GM19023 (cell line): Measurements from ENCODE around the gene DDX59.

Source experiments
- ATAC-seq: cut with Tn5 transposase; IDR thresholded peaks from one replicate; pipeline ENCODE4 v1.9.1; 2021; ENCODE audit warnings: mild to moderate bottlenecking, moderate library complexity; ENCODE audit not compliant: unreplicated experiment

The DDX59 gene

DNA sequence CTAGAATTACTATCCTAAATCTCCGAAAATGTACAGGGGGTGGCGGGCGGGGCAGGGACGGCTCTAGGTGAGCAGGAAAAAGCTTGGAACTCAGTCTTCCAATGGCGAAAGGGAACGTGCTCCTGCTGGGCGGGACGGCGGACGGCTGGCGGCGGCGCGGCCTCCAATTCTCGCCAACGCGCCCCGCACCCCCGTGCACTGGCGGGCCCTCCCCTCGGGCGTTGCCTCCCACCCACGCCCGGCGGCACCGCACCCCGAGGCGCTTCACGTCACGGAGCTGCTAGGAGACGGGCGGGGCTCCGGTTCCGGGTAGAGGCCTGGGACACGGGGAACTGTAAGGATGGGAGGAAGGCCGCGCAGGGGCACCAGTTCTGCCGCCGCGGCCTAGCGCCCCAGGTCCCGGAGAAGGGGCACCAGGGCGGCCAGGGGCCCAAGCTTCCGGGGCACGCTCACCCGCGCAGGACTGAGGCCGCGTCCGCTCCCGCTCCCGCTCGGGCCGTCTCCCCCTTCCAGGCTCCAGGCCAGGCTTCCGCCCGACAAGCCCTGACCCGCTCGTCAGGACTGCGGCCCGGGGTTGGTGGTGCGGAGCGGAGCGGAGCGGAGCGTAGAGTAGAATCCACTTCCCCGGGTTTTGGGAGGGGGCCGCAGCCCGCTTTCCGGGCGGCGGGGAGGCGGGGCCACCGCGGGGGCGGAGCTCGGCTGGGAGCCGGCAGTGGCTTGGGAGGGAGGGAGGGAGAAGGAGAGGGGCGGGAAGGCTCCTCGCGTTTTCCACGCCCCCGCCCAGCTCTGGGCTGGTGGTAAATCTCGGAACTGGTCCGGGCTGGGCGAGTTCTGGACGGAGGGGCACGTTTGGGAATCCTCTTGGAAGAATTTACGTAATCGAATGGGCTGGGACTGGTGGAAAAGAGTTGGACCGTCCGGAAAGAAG lies at the start of gene DDX59:
TSS of gene DDX59 (minus strand) at position 594 of the 928 bp plus-strand sequence. CDS start 3,167 bp downstream, outside the sequence.
- ATAC-seq, result peak; percentile 87

DNA sequence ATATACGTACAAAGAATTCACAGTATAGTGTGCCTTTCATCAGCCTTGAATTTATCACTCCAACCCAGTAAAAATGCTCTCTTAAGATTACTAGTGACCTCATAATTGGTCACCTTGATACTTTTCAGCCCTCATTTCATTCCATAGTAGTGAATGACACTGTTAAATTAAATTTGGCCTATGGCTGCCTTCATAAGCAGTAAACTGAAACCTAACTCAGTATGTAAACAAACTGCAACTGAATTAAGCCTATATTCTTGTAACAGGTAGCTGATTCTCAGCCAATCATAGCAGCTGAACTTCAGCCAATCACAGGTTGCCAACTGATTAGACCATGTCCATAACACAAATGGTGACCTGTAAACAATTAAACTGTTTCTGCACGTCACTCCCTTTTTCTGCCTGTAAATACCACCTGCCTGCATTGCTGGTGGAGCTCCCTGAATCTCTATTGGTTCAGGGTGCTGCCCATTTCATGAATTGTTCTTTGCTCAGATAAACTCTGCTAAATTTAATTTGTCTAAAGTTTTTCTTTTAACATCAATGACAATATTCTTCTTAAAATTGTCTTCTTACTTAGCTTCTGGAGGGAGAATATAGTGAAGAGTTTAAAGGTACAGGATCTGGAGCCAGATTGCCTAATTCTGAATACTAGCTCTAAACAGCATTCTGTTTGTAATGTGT lies 44.9 kb upstream of the DDX59 start:
- no peak for ATAC-seq

- ATAC-seq, result no peak
Measured at GRCh38 chr1:200710166-200710565, 40.5 kb upstream of the DDX59 start.

DNA sequence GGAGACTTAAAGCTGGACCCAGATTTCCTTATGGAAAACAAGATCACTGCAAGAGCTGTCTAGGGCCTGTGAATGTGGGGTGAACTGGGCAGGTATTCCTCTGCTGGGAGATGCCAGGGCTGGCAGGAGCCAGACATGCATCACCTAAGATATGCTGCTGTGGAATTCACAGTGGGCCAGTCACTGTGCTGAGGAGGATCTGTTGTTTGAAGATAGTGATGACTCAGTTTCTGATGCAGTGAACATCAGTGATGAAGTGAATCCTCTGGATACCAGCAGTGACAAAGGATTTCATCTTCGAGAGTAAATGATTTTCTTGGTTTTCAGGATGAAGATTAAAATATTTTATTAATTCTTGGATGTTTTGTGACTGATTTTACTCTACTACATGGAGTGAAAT lies 39.1 kb upstream of the DDX59 start:
- no peak for ATAC-seq

- ATAC-seq, result no peak
Measured at GRCh38 chr1:200708161-200708560, 38.5 kb upstream of the DDX59 start.

- no peak for ATAC-seq
Measured at GRCh38 chr1:200707116-200707515, 37.4 kb upstream of the DDX59 start.

- ATAC-seq, result no peak
Measured at GRCh38 chr1:200706111-200706814, 36.6 kb upstream of the DDX59 start.

DNA sequence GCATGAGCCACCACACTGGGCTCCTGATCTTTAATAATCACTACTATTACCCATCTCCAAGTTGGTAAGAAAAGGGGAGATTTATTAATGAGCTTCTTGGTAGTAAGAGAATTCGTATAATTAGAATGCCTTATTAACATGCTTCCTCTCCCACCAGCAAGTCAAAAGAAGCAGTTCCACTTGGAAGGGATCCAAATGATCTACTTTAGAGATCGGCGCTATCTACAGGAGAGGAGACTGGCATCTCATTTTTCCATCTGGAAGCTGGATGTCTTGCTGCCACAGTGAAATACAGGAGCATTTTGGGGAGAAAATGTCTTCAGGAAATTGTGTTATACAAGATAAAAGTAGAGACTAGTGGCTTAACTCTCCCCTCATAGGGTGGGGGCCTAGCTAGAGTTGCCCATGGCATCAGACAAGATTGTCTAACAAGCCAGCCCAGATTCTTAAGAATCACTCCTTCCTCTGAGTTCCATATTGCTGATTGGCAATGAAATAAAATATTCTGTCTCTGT lies 35.3 kb upstream of the DDX59 start:
- ATAC-seq, result no peak

DNA sequence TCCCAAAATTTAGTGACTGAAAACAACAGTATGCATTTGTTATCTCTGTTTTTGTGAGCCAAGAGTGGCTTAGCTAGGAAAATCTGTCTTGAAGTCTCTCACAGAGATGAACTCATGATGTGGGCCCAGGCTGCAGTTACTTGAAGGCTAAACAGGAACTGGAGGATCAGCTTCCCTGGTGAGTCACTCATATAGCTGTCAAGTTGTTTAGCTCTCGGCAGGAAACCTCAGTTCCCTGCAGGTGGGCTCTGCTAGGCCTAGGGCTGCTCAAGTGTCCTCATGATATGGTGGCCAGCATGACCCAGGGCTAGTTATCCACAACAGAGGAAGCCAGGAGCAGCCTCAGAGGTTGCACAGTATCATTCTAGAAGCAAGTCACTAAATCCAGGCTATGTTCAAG lies 30.2 kb upstream of the DDX59 start:
- ATAC-seq, result no peak

DNA sequence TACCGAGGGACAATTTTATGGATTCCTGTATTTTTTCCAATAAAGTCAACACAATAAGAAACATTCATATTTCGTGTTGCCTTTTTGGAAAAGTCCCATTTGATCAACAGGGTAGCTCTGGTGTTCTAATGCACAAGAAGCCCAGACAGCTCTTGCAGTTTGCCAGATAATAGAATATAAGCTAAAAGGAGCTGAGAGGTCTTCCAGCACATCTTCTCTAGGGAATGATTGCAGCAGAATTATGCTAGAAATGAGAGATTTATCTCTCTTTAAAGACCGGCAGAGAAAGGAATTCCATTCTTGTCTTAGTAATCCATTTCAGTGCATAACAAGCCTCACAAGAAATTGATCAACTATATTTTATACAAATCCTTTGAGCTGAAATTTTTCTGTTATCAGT lies 25.0 kb upstream of the DDX59 start:
- ATAC-seq, result no peak

- ATAC-seq, result no peak
Measured at GRCh38 chr1:200693327-200693726, 23.6 kb upstream of the DDX59 start.

DNA sequence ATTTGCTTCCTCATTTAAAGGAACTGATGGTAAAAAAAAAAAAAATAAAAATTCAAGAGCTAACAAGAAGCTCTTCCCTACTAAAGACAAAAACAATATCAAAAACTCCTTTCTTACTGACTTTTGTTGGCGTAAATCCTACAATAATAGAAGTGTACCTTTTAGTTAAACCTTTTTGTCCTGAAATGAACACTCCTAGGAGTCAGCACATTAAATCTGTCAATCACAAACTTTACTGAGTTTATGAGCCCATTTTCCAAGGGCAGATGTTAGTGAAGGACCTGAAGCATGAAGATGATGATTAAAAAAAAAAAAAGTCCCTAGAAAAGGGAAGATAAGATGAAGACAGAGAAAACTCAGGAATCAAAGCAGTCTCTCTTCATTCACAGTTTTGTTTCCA lies 22.6 kb upstream of the DDX59 start:
- ATAC-seq, result no peak

DNA sequence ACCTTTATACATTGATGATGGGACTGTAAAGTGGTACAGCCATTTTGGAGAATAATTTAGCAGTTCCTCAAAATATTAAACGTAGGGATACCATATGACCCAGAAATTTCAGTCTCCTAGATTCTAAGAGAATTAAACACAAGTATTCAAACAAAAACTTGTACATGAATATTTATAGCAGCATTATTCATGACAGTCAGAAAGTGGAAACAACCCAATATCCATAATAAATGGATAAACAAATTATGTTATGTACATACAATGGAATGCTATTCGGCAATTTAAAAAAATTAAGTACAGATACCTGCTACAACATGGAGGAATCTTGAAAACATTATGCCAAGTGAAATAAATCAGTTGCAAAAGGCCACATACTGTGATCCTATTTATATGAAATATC lies 16.9 kb upstream of the DDX59 start:
- ATAC-seq, result no peak

- no peak for ATAC-seq
Measured at GRCh38 chr1:200684015-200684414, 14.3 kb upstream of the DDX59 start.

DNA sequence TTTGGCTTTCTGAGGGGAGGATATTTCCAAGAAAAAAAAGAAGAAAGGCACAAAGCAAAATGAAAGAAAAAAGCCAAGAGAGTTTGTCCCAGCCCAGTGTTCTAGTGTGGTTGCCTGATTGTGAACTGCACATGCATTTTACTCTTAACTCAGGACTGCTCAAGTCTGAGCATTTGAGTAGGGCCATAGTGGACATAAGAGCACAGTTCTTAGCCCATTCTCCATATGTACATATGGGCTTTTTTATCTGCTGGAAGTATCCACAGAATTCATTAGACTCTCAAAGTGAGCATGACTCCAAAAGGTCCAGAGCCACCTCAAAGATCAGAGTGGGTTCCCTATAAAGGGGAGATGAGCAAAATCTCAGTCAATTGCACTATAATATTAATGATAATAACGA lies 13.6 kb upstream of the DDX59 start:
- ATAC-seq, result no peak

DNA sequence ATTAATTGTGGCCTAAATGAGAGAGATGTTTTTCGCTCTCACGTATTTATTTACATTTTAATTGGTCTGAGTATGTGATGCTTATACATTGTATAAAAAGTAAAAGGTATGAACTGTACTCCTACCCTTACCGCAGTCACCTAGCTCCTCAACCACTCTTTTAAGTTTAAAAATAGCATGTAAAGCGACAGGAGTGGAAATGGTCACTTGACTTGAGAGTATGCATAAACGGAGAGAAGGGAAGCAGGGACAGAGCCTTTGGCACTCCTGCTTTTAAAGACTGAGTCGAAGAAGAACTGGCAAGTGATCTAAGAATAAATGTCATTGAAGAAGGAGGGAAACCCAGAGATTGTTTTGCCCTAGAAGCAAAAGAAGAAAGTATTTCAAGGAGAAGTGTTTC lies 11.5 kb upstream of the DDX59 start:
- no peak for ATAC-seq

DNA sequence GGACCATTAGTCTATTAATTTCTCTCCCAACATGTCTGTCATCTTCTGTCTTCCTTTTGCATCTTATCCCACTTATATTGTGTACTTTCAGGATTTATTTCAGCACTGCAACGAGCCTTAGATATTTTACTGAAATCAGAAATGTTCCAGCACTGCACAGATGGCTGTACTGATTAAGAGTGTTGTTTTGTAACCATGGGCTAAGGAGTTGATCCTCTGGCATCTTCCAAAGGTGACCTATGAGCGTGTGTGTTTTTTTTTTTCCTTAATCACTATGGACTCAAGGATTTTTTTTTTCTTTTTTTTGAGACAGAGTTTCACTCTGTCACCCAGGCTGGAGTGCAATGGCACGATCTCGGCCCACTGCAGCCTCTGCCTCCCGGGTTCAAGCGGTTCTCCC lies 7.1 kb upstream of the DDX59 start:
- ATAC-seq, result no peak

GRCh38 chr1:200675588-200675852 lies 5.8 kb upstream of the DDX59 start:
- no peak for ATAC-seq

DNA sequence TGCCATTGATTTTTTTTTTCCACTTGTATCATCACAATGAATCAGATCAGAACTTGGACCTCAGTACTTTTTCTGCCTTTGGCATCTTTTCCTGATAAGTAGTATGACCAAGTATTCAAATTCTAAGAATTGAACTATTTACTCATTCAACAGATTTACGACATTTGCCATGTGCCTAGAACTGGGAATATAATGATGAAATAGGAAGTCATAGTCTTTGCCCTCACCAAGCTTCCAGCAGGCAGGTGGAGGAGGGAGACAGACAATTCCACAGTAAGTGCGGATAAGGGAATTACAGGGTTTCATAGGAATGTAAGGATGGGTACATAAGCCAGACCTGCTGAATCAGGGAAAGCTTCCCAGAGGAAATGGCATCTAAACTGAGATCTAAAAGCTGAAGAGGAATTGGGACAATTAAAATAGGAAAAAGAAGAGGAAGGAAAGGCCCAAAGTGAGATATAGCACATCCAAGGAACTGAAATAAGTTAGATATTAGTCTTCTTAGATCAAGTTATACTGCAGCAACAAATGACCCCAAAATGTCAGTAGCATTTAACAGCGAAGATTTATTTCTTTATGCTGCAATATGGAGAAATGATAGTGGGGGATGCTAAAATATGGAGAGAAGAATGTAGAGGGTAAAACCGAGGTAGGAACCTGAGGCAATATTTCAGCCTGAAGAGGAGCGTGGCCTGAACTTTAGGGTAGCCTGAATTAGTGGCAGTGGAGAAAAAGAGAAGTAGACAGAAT lies 5.3 kb upstream of the DDX59 start:
- ATAC-seq, result no peak

DNA sequence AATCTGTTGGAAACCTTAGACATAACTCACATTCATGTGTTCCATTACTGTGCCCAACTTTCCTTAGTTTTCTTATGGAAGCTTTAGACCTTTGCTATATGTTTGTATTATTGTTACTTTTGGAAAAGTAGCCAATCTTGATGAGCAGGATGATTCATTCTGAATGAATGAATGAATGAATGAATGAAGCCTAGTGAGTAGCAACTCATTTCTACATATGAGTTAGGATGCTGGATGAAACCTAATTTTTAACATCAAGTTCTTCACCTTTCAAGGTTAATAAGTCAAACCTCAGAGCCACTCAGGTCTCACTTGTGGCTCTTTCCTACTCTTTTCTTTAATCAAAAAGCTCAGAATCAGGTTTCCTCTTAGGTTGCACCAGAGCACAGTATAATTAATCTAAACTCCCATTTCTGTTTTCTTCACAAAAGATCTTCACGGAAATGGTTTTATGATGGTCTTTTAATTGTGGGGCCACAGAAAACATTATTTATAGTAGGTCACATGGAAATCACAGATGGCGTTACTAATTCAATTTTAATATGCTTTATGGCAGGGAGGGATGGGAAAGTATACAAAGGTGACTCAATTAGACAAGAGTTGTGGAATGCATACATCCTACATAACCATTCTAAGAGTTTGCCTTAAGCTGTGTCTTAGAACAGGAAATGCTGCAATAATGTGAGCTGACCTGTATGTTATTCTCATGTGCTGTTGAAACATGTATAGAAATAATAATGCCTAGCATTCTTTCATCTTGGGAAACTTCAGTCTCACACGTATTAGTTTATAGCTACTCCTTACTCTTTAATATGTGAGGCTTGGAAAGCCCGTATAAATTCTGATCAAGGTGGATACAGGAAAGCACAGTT lies 4.5 kb upstream of the DDX59 start:
- no peak for ATAC-seq
